ENCODE measurements around the gene PCSK2.

- TF ChIP-seq, protein P1, sequence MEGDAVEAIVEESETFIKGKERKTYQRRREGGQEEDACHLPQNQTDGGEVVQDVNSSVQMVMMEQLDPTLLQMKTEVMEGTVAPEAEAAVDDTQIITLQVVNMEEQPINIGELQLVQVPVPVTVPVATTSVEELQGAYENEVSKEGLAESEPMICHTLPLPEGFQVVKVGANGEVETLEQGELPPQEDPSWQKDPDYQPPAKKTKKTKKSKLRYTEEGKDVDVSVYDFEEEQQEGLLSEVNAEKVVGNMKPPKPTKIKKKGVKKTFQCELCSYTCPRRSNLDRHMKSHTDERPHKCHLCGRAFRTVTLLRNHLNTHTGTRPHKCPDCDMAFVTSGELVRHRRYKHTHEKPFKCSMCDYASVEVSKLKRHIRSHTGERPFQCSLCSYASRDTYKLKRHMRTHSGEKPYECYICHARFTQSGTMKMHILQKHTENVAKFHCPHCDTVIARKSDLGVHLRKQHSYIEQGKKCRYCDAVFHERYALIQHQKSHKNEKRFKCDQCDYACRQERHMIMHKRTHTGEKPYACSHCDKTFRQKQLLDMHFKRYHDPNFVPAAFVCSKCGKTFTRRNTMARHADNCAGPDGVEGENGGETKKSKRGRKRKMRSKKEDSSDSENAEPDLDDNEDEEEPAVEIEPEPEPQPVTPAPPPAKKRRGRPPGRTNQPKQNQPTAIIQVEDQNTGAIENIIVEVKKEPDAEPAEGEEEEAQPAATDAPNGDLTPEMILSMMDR (conservative IDR thresholded peaks at IDR 0.05; ENCODE audit: low read length) = no peak
- no peak for TF ChIP-seq EZH2phosphoT487 (IDR thresholded peaks at IDR 0.05; ENCODE audit: borderline replicate concordance, low read depth, low read length)
Measured at GRCh38 chr20:17381724-17382123, 154.9 kb downstream of the PCSK2 start.
